ENCODE results near the gene ZBTB16.

Gene ZBTB16

GRCh38 chr11:114183044-114183511 lies 123.6 kb downstream of the ZBTB16 start:
- peaks cover 0 to 10% of the 10 kb centered on the region in 2 experiments; a peak in 1 of 3 replicates for H3K36me3 ChIP-seq (ENCODE audit: control insufficient read depth in 2 of 2, insufficient read depth in 1 of 2, low read length in 2 of 2)
- no peaks in the 10 kb centered on the region for H3K9me3 ChIP-seq (ENCODE audit: control insufficient read depth, insufficient read depth, low read depth, low read length)
- no peak overlapping the region for H3K4me3 ChIP-seq (ENCODE audit: low read depth, low read length)
- no peak overlapping the region for H3K27ac ChIP-seq (ENCODE audit: extremely low read depth, low read depth, low read length)
- TF ChIP-seq ZNF211 (tag by site-specific recombination; IDR thresholded peaks at IDR 0.05; ENCODE audit: low read depth) (no peak), ZNF354C (tag by site-specific recombination; IDR thresholded peaks at IDR 0.05; ENCODE audit: borderline replicate concordance, low read depth) (no peak), ZNF521 (tag by site-specific recombination; IDR thresholded peaks at IDR 0.05) (no peak), ZNF112 (tag by site-specific recombination; IDR thresholded peaks at IDR 0.05) (no peak)
- no peaks in the 10 kb centered on the region; the same call in 1 of the 2 replicates for H3K4me1 ChIP-seq (ENCODE audit: control insufficient read depth, insufficient read depth, low read length)
- CTCF ChIA-PET = interaction anchor here (0.7 to 7.3 kb wide), 5 partner anchors 8 to 188 kb away, joined by 3 to 51 read pairs (median 9); no protein-coding TSS in a partner anchor
- POLR2A ChIA-PET = interaction anchor here (0.6 to 1.2 kb wide), 3 partner anchors 15 to 135 kb away, joined by 3 to 4 read pairs (median 3); no protein-coding TSS in a partner anchor

DNA sequence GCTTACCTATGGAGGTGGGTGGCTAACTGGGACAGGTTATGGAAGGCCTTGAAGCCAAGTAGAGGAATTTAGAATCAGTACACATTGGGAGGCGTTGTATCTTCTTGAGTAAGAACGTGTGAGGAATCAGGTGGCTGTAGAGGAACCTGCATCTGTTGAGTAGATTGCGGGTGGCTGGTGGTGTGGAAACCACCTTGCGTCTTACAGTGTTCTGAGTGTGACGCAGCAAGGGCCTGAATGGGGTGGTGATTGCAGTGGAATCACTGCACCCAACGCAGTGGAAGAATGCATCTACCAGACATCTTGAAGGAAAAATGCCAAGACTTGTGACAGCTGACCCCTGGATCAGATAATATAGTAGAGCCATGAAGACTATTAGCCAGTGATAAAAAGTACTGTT lies 125.9 kb downstream of the ZBTB16 start:
- Histone ChIP-seq H3K4me1 (ENCODE audit: control insufficient read depth, insufficient read depth, low read length) (no peaks in the 10 kb centered on the region), H3K4me3 (ENCODE audit: low read depth, low read length) (no peak overlapping the region), H3K9me3 (ENCODE audit: control insufficient read depth, insufficient read depth, low read depth, low read length) (no peaks in the 10 kb centered on the region), H3K27ac (ENCODE audit: extremely low read depth, low read depth, low read length) (no peak overlapping the region), H3K36me3 (ENCODE audit: control insufficient read depth in 2 of 2, insufficient read depth in 1 of 2, low read length in 2 of 2) (peaks cover 0 to 10% of the 10 kb centered on the region in 2 experiments; a peak in 1 of 3 replicates)
- CTCF ChIA-PET = no interaction called here
- TF ChIP-seq GLI4 (tag by site-specific recombination; IDR thresholded peaks at IDR 0.05) = no peak
- POLR2A ChIA-PET = no interaction called here

DNA sequence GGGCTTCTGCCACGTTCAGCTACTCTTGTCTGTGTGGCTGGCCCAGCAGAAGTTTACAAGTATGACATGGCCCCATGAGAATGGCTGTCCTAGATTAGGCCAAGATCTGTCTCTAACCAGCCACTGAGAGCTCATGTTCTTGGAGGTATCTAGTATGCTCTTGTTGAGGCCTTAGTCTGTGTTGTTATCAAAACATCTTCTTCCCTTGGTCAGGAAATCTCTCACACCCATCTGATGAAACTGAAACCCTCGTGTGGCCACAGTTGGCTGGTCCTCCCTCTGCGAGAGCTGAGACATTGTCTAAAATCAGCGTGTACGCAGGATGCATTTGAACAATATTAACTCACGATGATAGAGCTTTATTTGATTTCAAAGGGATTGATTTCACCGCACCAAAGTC lies 127.7 kb downstream of the ZBTB16 start:
- Histone ChIP-seq H3K4me1 (ENCODE audit: control insufficient read depth, insufficient read depth, low read length) (no peaks in the 10 kb centered on the region), H3K4me3 (ENCODE audit: low read depth, low read length) (no peak overlapping the region), H3K9me3 (ENCODE audit: control insufficient read depth, insufficient read depth, low read depth, low read length) (no peaks in the 10 kb centered on the region), H3K27ac (ENCODE audit: extremely low read depth, low read depth, low read length) (no peak overlapping the region), H3K36me3 (ENCODE audit: control insufficient read depth in 2 of 2, insufficient read depth in 1 of 2, low read length in 2 of 2) (peaks cover 0 to 10% of the 10 kb centered on the region in 2 experiments; a peak in 1 of 3 replicates)
- no peak for TF ChIP-seq ZNF146 (tag by site-specific recombination; IDR thresholded peaks at IDR 0.05)
- TF ChIP-seq ZNF837 (tag by site-specific recombination; IDR thresholded peaks at IDR 0.05) = no peak
- TF ChIP-seq ZNF426 (tag by site-specific recombination; IDR thresholded peaks at IDR 0.05) = no peak
- no peak for TF ChIP-seq PBX3 (CRISPR knock-in tag; IDR thresholded peaks at IDR 0.05)
- no peak for TF ChIP-seq ZFHX2 (tag by site-specific recombination; conservative IDR thresholded peaks at IDR 0.05)
- TF ChIP-seq ZXDB (tag by site-specific recombination; IDR thresholded peaks at IDR 0.05) = no peak
- TF ChIP-seq ZNF302 (tag by site-specific recombination; IDR thresholded peaks at IDR 0.05; ENCODE audit: low read depth) = no peak
- no peak for TF ChIP-seq ZNF449 (tag by site-specific recombination; IDR thresholded peaks at IDR 0.05)
- no peak for TF ChIP-seq ZNF776 (tag by site-specific recombination; IDR thresholded peaks at IDR 0.05; ENCODE audit: borderline replicate concordance)
- POLR2A ChIA-PET = interaction anchor here (0.9 kb wide), 1 partner anchor 128 kb away, joined by 3 read pairs; no protein-coding TSS in a partner anchor
- CTCF ChIA-PET = interaction anchor here (1.1 kb wide), 1 partner anchor 13 kb away, joined by 3 read pairs; no protein-coding TSS in a partner anchor

DNA sequence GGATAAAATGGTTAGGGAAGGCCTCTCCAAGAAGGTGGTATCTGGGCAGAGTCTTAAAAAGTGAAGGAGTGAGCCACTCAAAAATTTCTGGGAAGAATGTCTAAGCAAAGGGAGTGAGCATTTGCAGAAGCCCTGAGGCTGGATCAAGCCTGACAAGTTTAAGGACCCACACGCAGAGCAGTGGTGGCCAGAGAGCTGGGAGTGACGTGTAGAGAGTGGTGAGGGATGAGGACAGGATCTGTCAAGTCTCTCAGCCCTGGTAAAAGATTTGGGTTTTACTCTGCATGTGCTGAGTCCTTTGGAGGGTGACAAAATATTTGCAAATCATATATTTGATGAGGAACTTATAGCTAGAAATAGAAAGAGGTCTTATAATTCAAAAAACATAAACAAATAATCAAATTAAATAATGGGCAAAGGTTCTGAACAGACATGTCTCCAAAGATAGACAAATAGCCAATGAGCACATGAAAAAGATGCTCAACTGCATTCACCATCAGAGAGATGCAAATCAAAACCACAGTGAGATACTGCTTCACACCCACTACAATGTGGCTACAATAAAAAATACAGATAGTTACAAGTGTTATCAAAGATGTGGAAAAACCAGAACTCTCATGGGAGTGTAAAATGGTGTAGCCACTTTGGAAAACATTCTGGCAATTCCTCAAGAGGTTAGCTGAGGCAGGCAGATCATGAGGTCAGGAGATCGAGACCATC lies 129.5 kb downstream of the ZBTB16 start:
- no peak overlapping the region for H3K27ac ChIP-seq (ENCODE audit: extremely low read depth, low read depth, low read length)
- H3K9me3 ChIP-seq (ENCODE audit: control insufficient read depth, insufficient read depth, low read depth, low read length) = no peaks in the 10 kb centered on the region
- POLR2A ChIA-PET = no interaction called here
- CTCF ChIA-PET = interaction anchor here (0.7 to 6.4 kb wide), 3 partner anchors 7 to 72 kb away, joined by 3 to 51 read pairs (median 3); no protein-coding TSS in a partner anchor
- no peaks in the 10 kb centered on the region; the same call in 1 of the 2 replicates for H3K4me1 ChIP-seq (ENCODE audit: control insufficient read depth, insufficient read depth, low read length)
- peaks cover 0 to 10% of the 10 kb centered on the region in 2 experiments; a peak in 1 of 3 replicates for H3K36me3 ChIP-seq (ENCODE audit: control insufficient read depth in 2 of 2, insufficient read depth in 1 of 2, low read length in 2 of 2)
- no peak overlapping the region for H3K4me3 ChIP-seq (ENCODE audit: low read depth, low read length)
- TF ChIP-seq, protein P1, sequence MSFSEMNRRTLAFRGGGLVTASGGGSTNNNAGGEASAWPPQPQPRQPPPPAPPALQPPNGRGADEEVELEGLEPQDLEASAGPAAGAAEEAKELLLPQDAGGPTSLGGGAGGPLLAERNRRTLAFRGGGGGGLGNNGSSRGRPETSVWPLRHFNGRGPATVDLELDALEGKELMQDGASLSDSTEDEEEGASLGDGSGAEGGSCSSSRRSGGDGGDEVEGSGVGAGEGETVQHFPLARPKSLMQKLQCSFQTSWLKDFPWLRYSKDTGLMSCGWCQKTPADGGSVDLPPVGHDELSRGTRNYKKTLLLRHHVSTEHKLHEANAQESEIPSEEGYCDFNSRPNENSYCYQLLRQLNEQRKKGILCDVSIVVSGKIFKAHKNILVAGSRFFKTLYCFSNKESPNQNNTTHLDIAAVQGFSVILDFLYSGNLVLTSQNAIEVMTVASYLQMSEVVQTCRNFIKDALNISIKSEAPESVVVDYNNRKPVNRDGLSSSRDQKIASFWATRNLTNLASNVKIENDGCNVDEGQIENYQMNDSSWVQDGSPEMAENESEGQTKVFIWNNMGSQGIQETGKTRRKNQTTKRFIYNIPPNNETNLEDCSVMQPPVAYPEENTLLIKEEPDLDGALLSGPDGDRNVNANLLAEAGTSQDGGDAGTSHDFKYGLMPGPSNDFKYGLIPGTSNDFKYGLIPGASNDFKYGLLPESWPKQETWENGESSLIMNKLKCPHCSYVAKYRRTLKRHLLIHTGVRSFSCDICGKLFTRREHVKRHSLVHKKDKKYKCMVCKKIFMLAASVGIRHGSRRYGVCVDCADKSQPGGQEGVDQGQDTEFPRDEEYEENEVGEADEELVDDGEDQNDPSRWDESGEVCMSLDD (tag by site-specific recombination; IDR thresholded peaks at IDR 0.05) = no peak
- TF ChIP-seq ZNF138 (tag by site-specific recombination; IDR thresholded peaks at IDR 0.05; ENCODE audit: borderline replicate concordance) = no peak
- no peak for TF ChIP-seq SP7 (tag by site-specific recombination; IDR thresholded peaks at IDR 0.05)
- no peak for TF ChIP-seq MYNN (tag by site-specific recombination; IDR thresholded peaks at IDR 0.05; ENCODE audit: borderline replicate concordance)
- TF ChIP-seq ZNF792 (tag by site-specific recombination; IDR thresholded peaks at IDR 0.05) = no peak
- TF ChIP-seq KLF10 (tag by site-specific recombination; IDR thresholded peaks at IDR 0.05) = no peak
- TF ChIP-seq KLF9 (tag by site-specific recombination; IDR thresholded peaks at IDR 0.05; ENCODE audit: low read depth) = no peak
- TF ChIP-seq ZNF660 (tag by site-specific recombination; IDR thresholded peaks at IDR 0.05) = no peak

Data from HEK293 (cell line).